Hematopoietic multipotent progenitor cell treated with erythropoietin and hydrocortisone succinate and interleukin-3 and kit ligand, for 8 days (in vitro differentiated cells): ENCODE data around the gene ZMAT2.
"Not testable (repeated sequence)": the region's sequence is repeated elsewhere in the genome, so short reads cannot be mapped to it uniquely, and the experiment has no call there.

ENCODE experiments used
- DNase-seq: peaks from one replicate; pipeline ENCODE4 v3.0.0-alpha.2; 2015

Gene ZMAT2

DNA sequence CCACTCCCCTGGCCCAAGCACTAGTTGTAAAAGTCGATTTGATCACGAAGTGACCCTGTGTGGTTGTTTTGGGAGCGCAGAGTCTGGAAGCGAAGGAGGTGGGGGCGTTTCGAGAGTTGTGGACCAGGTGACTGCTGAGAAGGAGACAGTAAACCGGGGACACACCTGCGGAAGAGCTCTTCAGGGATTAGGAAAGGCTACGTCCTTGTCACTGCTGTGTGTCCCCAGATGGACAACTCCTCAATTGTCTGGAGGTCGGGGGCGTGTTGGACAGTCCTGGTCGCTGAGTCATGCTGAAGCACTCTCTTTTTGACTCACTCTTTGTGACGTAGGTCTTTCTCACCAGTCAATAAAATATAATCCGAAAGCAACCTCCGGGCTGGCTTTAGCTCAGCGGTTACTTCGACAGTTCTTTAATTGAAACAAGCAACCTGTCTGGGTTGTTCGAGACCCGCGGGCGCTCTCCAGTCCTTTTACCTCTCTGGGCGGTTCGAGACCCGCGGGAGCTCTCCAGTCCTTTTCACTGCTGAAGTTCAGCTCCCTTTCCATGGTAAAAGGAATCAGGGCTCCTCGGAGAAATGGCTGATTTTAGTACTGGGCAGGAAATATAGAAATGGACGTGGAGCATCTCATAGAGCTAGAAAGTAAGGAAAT lies 10.8 kb downstream of the ZMAT2 start:
- peak; percentile 99 for DNase-seq

DNA sequence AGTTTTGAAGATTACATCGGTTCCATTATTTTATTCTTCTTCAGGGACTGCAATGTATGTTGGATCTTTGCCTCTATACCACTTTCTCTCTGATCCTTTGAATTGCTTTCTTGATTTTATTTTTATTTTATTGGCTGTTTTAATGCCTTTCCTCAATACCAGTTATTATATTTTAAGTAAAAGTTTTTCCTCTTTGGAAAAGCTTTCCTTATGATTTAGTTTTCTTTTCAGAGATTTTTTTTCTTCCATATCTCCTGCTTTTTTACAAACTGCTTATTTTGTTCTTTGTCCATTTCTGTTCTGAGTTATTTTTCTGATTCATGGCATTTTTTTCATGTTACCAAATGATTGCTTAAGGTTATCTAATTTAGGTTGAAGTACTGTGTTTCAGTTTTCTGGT lies 11.5 kb downstream of the ZMAT2 start:
- no peak for DNase-seq

DNA sequence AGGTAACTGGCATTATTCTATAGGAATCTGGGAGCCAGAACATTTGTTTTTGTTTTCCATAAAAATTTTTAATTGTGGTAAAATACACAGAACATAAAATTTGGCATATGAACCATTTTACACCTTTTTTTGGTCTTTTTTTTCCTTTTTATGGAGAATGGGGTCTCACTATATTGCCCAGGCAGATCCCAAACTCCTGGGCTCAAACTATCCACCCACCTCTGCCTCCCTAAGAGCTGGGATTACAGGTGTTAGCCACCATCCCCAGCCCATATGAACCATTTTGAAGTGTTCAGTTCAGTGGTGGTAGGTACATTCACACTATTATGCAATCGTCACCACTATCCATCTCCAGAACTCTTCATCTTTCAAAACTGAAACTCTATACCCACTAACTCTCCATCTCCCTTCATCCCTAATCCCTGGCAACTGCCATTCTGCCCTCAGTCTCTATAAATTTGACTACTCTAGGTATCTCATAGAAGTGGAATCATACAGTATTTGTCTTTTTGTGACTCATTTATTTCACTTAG lies 13.4 kb downstream of the ZMAT2 start:
- DNase-seq: no peak

DNA sequence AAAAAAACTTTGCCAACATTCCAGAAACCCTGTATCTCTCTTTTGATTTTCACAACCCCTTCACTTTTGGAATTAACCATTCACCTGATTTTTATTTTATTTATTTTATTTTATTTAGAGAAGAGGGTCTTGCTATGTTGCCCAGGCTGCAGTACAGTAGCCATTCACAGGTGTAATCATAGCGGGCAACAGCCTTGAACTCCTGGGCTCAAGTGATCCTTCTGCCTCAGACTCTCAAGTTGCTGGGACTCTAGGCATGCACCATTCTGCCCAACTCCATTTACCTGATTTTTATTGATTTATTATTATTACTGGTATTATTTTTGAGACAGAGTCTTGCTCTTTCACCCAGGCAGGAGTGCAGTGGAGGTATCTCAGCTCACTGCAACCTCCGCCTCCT lies 16.0 kb downstream of the ZMAT2 start:
- not testable (repeated sequence) for DNase-seq

DNA sequence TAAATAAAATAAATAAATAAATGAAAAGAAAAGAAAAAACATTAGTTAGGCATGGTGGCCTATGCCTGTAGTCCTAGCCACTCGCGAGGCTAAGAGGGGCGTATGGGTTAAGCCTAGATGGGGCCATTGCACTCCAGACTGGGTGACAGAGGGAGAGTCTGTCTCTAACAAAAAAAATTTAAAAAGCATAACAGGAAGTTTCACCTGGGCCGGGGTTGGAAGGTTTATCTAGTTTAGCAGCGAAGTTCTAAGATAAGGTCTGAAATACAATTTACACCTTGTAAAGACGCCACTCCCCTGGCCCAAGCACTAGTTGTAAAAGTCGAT lies 18.0 kb downstream of the ZMAT2 start:
- no peak for DNase-seq

DNA sequence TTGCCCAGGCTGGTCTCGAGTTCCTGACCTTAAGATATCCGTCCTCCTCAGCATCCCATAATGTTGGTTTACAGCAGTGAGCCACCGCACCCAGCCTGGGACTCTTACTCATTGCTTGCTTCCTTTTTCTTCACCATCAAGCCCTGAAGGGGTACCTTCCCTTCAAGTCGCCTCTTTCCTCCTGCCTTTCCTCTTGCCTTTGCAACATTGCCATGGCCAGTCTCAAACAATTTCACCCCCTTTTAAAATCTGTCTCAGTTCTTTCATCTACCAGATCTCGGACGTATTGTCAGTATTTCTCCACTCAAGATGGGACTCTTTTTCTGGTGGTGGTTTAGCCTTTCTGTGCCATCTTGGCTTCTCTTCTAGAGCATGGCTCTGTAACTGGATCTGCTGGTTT lies 20.5 kb downstream of the ZMAT2 start:
- DNase-seq: not testable (repeated sequence)

DNA sequence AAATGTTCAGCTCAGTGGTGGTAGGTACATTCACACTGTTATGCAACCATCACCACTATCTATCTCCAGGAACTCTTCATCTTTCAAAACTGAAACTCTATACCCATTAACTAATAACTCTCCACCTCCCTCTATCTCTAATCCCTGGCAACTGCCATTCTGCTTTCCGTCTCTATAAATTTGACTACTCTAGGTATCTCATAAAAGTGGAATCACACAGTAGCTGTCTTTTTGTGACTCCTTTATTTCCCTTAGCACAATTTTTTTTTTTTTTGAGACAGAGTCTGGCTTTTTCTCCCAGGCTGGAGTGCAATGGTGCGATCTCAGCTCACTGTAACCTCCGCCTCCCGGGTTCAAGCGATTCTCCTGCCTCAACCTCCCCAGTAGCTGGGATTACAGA lies 21.1 kb downstream of the ZMAT2 start:
- DNase-seq: not testable (repeated sequence)

DNA sequence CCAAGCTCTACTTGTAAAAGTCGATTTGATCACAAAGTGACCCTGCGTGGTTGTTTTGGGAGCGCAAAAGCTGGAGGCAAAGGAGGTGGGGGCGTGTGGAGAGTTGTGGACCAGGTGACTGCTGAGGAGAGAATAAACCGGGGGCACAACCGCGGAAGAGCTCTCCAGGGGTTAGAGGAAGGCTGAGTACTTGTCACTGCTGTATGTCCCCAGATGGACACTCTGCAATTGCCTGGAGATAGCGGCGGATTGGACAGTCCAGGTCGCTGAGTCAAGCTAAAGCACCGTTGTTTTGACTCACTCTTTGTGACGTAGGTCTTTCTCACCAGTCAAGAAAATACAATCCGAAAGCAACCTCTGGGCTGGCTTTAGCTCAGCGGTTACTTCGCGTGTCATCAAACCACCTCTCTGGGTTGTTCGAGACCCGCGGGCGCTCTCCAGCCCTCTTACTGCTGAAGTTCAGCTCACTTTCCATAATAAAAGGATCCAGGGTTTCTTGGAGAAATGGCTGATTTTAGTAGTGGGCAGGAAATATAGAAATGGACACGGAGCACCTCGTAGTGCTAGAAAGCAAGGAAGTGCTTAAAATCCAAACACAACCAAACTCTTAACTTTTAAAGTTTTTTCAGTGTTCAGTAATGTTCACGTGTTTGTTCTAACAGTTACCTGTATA lies 25.7 kb downstream of the ZMAT2 start:
- peak; percentile 83 for DNase-seq

DNA sequence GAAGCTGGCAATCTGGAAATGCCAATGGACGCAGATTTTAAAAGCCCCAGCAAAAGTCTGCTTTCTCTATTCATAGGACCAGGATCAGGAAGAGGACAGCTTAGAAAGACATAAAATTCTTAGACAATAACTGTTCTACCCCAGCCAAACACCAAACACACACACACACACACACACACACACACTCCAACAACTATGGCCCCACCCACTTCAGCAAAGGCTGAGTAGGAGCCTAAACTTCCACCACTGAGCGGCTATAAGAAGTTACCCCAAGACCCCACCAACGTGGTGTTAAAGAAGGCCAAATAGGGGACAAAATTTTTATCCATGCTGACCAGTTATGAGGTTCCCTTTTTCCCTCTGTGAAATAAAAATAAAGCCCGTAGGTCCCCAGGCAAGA lies 32.9 kb downstream of the ZMAT2 start:
- no peak for DNase-seq

DNA sequence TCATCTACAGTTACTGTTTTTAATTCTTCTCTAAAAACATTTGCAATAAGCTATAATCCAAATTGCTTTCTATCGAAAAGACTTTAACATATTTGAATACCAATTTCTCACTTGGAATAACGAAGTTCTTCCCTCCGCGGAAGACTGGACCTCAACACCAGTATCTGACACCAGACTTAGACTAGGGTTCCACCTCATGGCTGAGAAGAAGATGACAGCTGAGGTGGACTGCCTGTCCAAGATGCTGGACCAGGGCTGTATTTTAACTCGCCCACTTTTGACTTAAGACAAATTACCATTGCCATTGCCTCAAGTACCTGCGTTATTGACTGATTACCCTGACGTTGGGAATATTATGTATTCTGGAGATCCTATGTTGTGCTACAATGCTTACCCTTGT lies 34.1 kb downstream of the ZMAT2 start:
- DNase-seq: peak; percentile 10

DNA sequence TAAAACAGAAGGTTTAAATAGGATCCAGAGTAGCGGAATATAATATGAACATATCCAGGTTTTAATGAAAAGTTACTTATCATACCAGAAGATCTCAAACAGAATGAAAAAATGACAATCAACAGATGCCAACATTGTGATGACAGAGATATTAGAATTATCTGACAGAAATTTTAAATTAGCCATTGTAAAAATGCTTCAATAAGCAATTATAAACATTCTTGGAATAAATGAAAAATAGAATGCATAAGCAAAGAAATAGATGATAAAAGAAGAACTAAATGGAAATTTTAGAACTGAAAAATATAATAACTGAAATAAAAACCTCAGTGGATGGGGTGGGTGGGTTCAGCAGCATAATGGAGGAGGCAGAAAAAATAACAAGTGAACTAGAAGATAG lies 37.2 kb downstream of the ZMAT2 start:
- DNase-seq: no peak

DNA sequence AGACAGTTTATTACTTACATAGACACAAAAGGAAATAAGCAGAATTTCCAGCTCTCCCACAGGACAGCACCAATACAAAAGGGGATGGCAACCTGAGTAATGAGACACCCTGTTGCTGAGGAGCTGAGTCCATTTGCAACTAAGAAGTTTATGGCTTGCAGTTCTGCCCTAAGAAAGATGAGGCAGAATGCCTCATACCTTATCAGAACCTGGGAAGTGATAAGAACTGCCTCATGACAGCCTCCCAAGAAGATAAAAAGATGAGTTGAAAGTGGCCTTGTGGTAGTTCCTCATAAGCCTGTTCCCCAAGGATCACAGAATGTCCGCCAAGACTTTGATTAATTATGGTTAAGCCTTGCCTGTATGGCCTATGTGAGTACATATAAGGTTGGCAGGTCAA lies 41.7 kb downstream of the ZMAT2 start:
- DNase-seq: no peak

DNA sequence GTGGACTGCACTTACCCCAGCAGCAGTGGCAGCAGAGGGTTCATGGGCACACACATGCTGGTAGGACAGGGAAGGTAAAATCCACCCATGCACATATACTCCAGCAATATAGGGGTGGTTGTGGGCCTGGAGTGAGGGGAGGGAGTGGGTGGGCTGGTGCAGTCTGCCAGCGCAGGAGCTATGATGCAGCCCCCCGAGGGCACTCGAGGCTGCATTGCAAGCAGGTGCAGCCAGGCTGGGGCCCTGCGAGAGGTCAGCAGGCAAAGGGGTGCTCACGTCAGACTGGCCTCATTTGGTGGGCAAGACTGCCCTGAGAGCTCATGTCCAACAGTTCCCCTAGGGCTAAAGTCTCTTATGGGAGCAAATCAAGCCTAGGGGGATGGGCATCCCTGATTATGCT lies 53.3 kb downstream of the ZMAT2 start:
- no peak for DNase-seq
